Limb (tissue), 2 donors: ENCODE data around the gene UBN2.

Experiments used
- DNase-seq, 2 donors: peaks; one replicate each; pipeline ENCODE4 v3.0.0-alpha.2; 2016; ENCODE audit errors: extremely low spot score in 2 of 2

The UBN2 gene

GRCh38 chr7:139231513-139232376 lies 708 bp downstream of the UBN2 start:
- DNase-seq = peak in 1 of 2 donors; percentile 67

DNA sequence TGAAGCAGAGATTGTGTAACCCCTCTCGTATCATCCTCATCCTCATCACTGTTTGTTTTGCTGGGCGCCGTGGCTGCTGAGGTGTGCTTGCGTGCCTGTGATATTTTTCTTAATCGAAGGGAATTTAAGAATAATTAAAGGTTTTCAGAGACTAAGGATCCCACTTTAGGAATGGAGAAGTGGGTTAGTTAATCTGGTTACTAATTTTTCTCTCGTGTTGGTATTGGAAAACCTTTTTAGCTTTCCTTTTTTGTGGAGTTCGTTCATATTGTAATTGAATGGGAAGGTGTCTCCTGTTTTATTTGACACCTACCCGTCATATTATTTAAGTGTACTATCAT lies 1.3 kb downstream of the UBN2 start:
- DNase-seq = no peak

DNA sequence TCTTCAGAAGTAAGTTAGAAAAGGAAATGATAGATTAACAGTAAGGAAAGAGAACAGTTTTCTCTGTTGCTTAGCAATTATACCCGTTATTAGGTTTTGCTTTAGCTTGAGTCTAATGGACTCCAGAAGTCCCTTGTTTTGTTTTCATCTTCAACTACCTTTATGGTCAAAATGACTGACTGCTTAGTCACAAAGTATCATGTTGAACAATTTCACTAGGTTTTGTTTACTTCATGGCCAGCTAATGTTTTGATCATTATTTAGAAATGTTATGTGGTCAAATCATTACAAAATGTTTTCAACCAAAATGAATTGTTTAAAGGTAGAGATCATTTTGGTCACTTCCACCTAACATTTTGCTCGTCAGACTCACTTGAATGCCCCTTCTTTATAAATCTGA lies 1.9 kb downstream of the UBN2 start:
- no peak for DNase-seq

- DNase-seq = no peak
Measured at GRCh38 chr7:139241258-139241657, 10.2 kb downstream of the UBN2 start.

- DNase-seq = no peak
Measured at GRCh38 chr7:139242741-139243281, 11.8 kb downstream of the UBN2 start.

DNA sequence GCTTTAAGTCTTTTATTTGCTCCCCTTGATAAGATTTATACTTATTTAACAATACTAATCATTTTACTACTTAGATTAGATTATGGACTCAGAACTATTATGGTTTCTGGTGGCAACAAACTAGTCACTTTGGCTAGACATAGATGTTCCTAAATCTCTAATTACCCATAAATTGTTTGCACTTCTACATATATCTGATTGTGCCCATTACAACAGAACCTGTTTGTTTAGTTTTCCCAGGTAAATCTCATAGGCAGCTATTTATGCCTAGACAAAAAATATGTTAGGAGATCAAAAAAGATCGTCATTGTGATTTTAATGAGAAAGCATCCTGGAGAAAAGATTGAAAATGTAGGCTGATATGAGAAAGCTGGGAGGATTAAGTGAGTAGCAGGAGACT lies 14.4 kb downstream of the UBN2 start:
- DNase-seq = no peak

- DNase-seq = no peak
Measured at GRCh38 chr7:139246494-139246893, 15.5 kb downstream of the UBN2 start.

DNA sequence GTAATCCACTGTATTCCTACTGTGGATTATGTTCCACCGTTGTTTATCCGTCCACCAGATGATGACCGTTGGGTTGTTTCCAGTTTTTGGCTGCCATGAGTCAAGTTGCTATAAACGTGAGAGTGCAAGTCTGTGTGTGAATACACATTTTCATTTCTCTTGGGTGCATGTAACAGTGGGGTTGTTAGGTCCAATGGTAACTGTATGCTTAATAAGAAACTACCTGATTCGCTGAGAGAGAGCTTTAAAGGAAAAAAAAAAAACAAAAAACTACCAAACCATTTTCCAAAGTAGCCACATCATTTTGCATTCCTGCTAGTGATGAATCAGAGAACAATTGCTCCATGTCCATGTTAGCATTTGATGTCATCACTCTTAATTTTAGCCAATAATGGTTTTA lies 15.9 kb downstream of the UBN2 start:
- no peak for DNase-seq

GRCh38 chr7:139249179-139249810 lies 18.3 kb downstream of the UBN2 start:
- no peak for DNase-seq

DNA sequence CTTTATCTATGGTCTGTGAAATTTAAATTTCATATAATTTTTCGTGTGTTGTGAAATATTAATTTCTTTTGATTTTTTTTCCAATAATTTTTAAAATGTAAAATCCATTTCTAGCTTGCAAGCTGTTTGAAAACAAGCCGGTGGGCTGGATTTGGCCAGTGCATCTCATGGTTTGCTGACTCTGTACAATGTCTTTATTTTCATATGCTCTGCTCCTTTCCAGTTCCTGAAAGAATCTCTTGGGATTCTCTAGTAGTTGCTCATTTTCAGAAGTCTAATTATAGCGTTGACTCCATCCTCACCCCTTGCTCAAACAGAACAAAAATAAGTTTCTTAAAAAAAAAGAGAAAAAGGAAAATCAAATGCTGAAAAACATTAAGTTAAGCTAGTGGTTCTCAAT lies 21.4 kb downstream of the UBN2 start:
- DNase-seq = no peak

- no peak for DNase-seq
Measured at GRCh38 chr7:139254281-139254680, 23.2 kb downstream of the UBN2 start.

- DNase-seq = no peak
Measured at GRCh38 chr7:139254728-139255127, 23.7 kb downstream of the UBN2 start.

DNA sequence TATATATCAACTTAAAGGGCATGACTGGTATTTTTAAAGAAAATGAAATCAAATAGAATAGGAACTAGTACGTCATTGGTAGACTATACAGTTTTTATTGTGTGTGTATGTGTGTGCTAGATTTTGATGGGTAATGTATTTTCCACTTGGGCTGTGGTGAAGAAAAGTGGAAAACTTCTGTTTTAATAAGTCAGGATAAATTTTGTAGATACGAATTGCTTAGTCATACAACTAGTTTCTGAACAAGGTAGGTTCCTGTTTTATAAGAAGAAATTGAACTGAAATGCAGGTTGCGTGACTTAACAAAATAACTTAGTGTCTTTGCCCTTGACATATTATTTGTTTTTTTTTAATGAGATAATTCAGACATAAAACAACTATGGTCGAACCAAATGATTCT lies 24.3 kb downstream of the UBN2 start:
- no peak for DNase-seq

GRCh38 chr7:139259142-139259541 lies 28.1 kb downstream of the UBN2 start:
- DNase-seq = no peak

DNA sequence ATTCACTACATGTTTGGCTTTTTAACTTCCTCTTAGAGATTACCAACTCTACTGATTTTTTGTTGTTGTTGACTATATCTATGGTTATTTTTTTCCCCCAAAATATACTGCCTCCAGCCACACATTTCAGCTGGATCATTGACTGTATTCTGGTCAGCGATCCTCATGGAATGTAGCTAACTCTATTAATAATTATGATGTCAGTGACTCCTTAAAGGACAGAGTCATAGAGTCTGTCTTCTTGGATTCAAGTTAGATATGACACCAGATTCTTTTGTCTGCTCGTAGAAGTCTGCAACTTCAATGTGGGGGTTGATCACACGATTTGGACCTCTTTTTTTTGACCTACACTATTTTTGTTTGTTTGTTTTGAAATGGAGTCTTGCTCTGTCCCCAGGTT lies 33.2 kb downstream of the UBN2 start:
- no peak for DNase-seq

DNA sequence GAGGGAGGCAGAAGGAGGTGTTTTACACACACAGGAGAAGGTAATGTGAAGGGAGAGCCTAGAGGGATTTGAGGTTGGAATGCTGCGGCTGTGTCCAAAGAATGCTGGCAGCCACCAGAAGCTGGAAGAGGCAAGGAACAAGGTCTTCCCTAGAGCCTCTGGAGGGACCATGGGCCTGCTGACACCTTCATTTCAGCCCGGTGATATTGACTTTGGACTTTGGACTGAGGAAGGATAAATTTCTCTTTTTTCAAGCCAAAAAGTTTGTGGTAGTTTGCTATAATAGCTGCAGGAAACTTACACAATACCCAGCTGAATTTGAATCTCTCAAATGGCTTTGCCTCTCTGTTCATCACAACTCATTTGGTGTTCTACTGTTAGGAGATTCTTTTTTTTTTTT lies 34.6 kb downstream of the UBN2 start:
- no peak for DNase-seq

- DNase-seq = no peak
Measured at GRCh38 chr7:139271718-139272628, 40.9 kb downstream of the UBN2 start.

- no peak for DNase-seq
Measured at GRCh38 chr7:139284252-139284896, 53.3 kb downstream of the UBN2 start.

DNA sequence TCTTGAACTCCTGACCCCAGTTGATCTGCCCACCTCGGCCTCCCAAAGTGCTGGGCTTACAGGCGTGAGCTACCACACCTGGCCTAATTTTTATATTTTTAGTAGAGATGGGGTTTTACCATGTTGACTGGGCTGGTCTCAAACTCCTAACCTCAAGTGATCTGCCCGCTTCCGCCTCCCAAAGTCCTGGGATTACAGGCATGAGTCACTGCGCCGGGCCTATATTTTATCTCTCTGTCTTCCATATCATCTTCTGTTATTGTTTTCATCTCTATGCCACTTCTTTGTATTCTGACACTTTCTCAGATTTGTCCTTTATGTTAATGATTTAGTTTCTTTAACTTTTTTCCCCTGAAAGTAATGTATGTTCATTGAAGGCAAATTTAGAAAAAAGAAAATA lies 55.1 kb downstream of the UBN2 start:
- DNase-seq = no peak

DNA sequence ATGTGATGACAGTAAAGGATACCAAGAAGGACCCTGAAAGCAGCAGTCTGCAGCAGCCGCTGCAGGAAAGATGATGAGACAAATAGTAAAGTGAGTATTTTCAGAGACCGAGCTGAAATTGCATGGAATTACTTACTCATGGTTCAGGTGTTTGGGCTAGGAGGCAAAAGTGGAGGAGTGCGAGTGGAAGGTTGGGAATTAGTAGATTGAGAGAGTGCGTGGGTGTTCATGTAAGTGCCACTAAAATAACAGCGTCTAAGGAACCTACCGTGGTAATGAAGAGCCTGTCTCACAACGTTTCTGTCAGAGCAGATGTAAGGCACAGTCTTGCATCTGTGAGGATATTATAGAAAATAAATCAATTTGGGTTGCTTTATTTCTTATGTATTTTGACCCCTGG lies 61.8 kb downstream of the UBN2 start:
- no peak for DNase-seq

DNA sequence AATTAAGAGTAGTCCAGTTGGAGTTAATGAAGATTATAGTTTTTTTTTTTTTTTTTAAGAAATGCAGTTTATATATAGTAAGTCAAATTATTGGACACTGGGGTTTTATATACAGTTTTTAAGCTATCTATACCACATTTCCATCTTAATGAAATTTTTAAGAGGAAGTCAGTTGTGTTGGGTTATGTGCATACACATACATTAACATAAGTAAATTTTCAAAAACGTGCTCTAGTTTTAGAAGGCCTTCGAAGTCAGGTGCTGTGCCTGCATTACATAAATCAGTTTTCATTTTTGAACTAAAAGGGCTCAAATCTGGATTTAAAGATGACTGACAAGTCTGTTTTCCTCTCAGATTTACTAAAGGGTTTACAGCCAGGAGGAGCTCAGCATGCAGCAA lies 62.5 kb downstream of the UBN2 start:
- no peak for DNase-seq
